HG03175 (cell line): ENCODE measurements around the gene CNEP1R1.

Experiments used
- ATAC-seq: cut with Tn5 transposase; IDR thresholded peaks from one replicate; pipeline ENCODE4 v1.9.1; 2021; ENCODE audit warnings: mild to moderate bottlenecking, moderate library complexity; ENCODE audit not compliant: unreplicated experiment

CNEP1R1 gene

DNA sequence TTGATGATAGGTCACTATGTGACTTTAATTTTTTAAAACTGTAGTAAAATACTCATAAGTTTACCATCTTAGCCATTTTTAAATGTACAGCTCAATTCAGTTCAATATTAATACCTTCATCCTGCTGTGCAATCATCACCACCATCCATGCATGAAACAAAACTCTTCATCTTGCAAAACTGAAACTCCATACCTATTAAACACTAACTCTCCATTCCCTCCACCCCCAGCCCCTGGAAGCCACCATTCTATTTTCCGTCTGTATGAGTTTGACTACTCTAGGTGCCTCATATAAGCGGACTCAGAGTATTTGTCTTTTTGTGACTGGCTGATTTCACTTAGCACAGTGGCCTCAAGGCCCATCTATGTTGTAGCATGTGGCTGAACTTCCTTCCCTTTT is 9.4 kb upstream of the CNEP1R1 start:
- ATAC-seq, result no peak

DNA sequence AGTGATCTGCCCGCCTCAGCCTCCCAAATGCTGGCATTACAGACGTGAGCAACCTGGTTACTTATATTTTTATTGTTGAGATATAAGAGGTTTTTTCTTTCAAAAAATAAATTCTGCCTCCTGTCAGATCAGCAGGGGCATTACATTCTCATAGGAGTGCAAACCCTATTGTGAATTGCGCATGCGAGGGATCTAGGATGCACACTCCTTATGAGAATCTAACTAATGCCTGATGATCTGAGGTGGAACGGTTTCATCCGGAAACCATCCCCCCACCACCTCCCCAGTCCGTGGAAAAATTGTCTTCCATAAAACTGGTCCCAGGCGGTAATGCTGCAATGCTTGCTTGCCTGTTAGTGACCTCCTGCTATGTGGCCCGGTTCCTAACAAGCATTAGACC is 7.5 kb upstream of the CNEP1R1 start:
- no peak for ATAC-seq

DNA sequence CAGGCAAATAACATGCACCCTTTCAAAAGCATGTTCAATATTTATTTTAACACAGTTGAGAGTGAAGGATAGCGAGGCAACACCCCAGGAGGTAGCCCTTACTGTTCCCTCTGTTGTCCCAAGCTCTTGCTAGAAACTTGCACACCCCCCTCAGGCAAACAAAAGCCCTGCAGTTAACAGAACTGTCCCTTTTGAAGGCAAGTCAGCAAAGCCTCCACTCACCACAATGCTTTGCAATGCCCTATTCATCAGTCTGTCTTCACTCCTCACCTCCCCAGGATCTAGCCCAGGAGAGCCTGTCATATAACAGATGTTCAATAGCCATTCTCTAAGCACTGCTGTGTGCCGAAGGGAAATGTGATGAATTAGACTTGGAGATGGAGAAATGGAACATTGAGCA is 3.5 kb upstream of the CNEP1R1 start:
- ATAC-seq, result no peak

- ATAC-seq, result no peak
Measured at GRCh38 chr16:50023641-50024040, 1.4 kb upstream of the CNEP1R1 start.

- ATAC-seq, result no peak
Measured at GRCh38 chr16:50024207-50024606, 818 bp upstream of the CNEP1R1 start.

DNA sequence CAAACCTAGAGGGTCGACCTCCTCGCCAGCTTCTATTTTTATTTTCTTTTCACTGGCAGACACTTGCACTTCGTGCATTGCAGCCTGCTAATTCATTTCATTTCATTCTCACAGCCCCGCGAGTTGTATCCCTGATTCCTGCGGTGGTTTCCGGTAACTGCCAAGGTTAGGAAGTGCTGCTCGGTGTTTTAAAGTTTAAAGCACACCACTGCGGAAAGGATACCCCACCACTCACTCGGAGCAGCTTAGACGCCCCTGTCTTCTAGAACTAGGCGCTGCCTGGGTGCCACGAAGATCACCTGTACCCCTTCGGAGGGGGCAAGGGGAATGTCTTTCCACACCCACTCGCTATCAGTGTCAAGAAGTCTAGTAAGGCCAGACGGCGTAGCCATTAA is 509 bp downstream of the CNEP1R1 start:
- ATAC-seq, result peak; percentile 3

GRCh38 chr16:50027829-50028228 is 2.8 kb downstream of the CNEP1R1 start:
- no peak for ATAC-seq

- ATAC-seq, result no peak
Measured at GRCh38 chr16:50035468-50035992, 10.5 kb downstream of the CNEP1R1 start.

GRCh38 chr16:50036426-50036825 is 11.4 kb downstream of the CNEP1R1 start:
- ATAC-seq, result no peak

DNA sequence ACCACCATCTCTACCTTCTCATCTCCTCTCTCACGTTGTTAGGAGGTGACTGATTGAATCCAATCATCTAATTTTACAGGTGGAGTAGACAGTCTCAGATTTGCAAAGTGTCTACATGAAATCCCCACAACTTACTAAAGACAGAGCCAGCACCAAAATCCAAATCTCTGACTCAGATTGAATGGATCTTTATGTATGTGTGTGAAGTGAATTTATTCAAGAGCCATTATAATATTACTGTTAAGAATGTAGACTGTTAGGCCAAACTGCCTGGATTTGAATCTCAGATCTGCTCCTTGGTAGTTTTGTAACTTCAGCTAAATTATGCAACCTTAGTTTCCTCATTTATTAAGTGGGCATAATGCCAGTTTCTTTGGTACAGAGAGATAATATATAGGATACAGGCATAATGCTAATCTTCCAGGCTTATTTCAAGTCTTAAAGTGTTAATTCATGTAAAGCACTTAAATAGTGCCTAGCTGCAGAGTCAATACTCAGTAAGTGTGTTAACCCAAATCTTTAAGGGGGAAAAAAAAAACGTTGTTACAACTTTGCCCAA is 12.7 kb downstream of the CNEP1R1 start:
- ATAC-seq, result no peak

- no peak for ATAC-seq
Measured at GRCh38 chr16:50038286-50038685, 13.3 kb downstream of the CNEP1R1 start.

GRCh38 chr16:50038756-50039529 is 13.9 kb downstream of the CNEP1R1 start:
- ATAC-seq, result no peak

DNA sequence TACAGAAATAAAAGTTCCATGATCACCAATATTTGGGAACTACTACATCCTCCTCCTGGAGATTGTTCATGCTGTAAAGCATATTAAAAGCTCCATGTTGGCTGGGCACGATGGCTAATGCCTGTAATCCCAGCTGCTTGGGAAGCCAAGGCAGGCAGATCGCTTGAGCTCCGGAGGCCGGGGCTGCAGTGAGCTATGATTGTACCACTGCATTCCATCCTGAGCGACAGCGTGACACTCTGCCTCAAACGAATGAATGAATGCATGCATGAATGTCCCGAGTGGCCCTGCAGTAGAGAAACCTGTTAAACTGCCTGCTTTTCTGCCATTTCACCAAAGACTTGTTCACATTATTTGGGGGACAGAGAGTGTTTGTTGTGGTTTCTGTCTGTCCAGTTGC is 15.0 kb downstream of the CNEP1R1 start:
- no peak for ATAC-seq

GRCh38 chr16:50040710-50041109 is 15.7 kb downstream of the CNEP1R1 start:
- no peak for ATAC-seq

DNA sequence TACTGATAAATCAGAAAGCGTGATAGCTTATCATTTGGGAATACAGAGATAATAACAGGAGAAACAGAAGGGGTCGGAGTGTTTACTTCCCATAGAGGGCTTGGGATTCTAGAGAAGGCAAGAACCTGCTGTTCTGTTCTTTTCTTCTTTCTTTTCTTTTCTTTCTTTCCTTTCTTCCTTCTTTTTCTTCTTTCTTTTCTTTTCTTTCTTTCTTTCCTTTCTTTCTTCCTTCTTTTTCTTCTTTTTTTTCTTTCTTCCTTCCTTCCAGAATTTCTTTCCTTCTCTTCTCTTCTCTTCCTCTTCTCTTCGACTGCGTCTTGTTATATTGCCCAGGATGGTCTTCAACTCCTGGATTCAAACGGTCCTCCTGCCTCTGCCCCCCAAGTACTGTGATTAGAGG is 18.3 kb downstream of the CNEP1R1 start:
- ATAC-seq, result no peak

GRCh38 chr16:50045412-50045811 is 20.4 kb downstream of the CNEP1R1 start:
- ATAC-seq, result no peak

DNA sequence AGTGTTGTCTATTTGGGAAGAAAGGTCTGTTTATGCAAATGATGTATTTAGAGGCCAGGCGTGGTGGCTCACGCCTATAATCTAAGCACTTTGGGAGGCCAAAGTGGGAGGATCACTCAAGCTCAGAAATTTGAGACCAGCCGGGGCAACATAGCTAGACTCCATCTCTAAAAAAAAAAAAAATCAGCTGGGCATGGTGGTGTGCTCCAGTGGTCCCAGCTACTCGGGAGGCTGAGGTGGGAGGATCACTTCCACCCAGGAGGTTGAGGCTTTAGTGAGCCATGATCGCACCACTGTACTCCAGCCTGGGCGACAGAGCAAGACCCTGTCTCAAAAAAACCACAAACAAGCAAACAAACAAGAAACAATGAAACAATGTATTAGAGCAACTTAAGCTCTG is 21.8 kb downstream of the CNEP1R1 start:
- ATAC-seq, result no peak

GRCh38 chr16:50047864-50048263 is 22.8 kb downstream of the CNEP1R1 start:
- ATAC-seq, result no peak

GRCh38 chr16:50050802-50051201 is 25.8 kb downstream of the CNEP1R1 start:
- ATAC-seq, result no peak

DNA sequence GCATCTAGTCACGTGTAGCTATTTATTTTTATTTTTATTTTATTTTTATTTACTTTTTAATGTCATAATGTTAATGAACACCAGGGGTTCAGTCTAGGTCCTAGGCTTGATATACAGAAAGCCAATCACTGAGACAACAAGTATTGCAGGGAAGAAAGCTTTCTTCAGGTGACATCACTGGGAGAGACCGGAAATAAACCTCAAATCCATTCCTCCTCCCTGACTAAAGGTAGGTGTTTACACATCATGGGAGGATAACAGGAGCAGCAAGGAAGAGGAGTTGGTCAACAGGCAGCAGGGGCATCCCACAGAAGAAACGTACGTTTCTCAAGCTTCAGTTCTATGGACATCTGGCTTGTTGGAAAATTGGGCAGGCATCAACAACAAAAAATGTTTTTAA is 31.2 kb downstream of the CNEP1R1 start:
- no peak for ATAC-seq

GRCh38 chr16:50058091-50058771 is 33.2 kb downstream of the CNEP1R1 start:
- no peak for ATAC-seq

DNA sequence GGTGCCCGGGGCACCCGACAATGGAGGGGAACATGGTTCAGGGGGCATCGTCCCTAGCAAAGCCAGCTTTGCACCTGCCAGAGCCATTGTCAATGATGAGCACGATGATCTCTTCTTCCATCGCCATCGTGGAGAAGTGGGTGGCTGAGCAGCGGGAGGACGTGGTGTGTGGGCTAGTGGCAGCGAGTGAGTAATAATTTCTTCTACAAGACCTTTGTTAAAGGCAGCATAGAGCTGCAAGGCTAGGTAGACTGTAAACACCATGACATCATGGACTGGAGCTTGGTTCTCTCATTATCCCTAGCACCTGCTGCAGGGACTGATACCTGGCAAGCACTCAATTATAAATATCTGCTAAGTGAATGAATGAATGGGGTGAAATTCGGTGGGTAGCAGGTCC is 34.1 kb downstream of the CNEP1R1 start:
- ATAC-seq, result no peak
